GM19455 (cell line): Measurements from ENCODE around the gene GMDS.

ENCODE experiments used
- ATAC-seq: cut with Tn5 transposase; IDR thresholded peaks from one replicate; pipeline ENCODE4 v1.9.1; 2021; ENCODE audit not compliant: unreplicated experiment

Gene GMDS

GRCh38 chr6:2044192-2044591 is 201.2 kb downstream of the GMDS start:
- ATAC-seq, result no peak

GRCh38 chr6:2042956-2043648 is 202.3 kb downstream of the GMDS start:
- no peak for ATAC-seq

GRCh38 chr6:2038092-2038491 is 207.3 kb downstream of the GMDS start:
- ATAC-seq, result no peak

GRCh38 chr6:2037237-2037926 is 208.0 kb downstream of the GMDS start:
- no peak for ATAC-seq

DNA sequence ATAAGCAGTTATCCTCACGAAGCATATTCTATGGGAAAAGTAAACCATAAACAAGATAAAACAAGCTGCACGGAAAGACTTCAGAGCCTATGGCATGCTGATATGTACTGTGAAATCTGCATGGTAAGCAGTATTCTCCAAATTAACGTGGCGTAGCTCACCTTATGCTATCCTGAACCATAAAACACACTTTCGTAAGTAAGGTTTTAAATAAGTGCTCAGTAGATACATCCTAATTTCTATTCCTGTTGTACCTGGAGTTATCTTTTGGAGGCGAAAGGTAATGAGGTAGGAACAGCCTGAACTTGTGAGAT is 208.7 kb downstream of the GMDS start:
- ATAC-seq, result no peak

GRCh38 chr6:2035826-2036709 is 209.3 kb downstream of the GMDS start:
- ATAC-seq, result no peak

DNA sequence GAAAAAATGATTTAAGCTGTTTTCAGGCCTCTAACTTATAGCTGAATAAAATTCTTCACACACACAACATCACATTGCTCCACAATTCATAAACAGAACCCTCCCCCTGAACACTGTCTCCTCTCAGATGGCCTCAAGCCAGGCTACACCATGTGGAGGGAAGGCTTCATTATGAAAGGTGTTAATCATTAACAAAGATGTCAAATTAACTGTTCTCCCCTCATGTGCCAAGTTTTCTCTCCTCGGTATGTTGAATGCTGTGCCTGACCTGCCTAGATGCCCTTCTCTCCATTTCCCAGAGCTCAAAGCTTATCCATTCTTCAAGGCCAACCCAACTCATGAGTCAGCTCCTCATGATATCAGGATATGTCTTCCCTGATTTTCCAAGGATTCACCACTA is 210.4 kb downstream of the GMDS start:
- no peak for ATAC-seq

GRCh38 chr6:2034256-2034655 is 211.1 kb downstream of the GMDS start:
- ATAC-seq, result no peak

DNA sequence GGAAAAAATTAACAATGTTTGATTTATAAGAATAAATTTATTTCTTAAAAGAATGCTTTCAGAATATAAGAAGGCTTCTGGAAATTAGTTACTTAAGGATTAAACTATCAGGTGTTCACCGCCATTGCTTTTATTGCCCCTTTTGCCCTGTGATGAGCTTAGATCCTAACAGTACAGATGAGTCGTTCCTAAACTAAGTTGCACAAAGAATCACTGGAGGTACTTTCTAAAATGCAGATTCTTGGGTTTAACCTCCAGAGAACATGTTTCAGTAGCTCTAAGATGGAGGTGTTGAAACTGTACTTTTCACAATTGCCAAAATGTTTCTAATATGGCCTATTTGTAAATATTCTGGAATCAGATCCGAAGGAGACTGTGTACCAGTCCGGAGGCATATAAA is 211.9 kb downstream of the GMDS start:
- no peak for ATAC-seq

GRCh38 chr6:2030682-2031244 is 214.6 kb downstream of the GMDS start:
- no peak for ATAC-seq

DNA sequence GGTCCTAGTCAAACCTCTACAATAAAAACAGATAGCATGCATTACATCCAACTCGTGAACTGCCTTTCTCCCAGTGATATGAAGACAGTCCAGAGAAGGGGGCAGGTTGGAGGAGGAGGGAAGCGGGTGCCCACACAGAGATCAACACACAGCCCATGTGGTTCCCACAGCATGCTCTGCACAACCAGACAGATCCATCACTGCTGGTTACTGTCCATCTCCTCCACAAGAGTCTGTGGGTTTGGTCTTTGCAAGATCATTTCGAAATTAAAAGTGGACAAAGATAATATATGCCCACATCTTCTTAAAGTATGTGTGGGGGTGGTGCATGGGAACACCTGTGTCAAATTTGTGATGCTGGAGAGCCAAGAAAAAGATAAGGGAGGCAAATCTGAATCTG is 215.5 kb downstream of the GMDS start:
- ATAC-seq, result no peak

DNA sequence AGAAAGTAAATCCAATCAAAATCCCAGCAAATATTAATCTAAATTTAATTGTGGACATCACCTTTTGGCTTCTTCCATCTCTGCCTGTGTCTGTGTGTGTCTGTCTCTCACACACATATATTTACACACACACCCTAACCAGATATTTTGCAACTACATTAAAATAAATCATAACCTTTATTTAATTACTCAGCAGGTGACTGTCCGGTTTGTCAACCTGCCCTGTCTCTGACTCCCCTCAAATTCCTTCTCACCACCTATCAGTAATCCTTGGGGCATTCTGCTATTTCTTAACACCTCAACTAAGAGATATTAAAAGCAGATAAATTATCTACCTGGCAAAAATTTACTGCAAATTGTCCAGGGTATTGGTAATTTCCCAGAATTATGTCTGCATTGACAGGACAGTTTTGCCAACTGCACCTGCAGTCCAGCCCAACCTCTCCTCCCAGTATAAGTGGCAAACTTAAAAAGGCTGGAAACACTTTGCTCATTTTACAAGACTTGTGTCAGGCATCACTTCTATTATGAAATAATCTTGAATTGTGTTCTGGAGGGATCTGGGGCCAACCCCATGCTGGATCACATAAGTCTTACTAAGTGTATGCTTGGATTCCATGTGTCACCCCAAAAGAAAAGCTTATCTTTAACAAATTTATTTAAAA is 216.1 kb downstream of the GMDS start:
- no peak for ATAC-seq

DNA sequence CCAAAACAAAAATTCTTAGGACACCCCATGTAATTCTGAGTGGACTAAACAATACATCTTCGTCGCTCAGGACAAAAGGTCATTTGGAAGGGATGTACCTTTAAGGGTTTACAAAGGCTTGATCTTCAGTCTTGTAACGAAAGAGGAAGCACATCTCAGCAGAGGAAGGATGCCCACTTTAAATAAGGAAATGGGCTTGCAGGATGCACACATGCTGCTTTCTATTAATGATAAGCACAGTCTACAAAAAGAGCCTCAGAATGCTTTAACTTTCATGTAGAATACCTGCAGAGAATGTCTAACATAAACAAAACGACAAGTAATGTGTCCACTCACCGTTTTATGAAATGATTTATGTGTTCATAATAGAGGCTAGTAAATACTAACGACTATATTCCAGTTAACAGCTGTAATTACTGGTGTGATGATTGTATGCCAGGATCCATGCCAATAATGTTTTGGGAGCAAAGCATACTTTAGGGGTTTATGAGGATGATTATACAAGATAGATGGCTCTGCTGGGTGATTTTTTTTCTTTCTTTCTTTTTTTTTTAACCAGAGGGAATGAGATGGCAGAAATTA is 216.9 kb downstream of the GMDS start:
- ATAC-seq, result no peak

DNA sequence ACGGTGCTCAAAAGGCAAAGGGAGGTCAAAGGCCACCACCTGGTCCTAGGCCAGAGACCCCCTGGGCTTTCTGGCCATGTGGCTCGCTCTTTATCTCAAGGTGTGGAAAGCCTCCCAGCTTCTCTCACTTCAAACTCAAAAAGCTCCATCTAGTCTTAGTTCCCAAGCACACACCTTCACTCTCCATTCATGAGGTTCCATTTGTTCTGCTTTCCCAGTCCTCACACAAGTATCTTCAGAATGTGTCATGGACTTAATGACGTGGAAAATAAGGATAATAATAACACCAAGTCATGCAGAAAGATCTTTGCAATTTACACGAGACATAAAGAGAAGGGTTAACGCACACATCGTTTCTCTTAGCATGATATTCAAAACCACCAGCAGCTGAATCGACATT is 219.3 kb downstream of the GMDS start:
- ATAC-seq, result no peak

GRCh38 chr6:2021713-2022125 is 223.7 kb downstream of the GMDS start:
- ATAC-seq, result no peak

DNA sequence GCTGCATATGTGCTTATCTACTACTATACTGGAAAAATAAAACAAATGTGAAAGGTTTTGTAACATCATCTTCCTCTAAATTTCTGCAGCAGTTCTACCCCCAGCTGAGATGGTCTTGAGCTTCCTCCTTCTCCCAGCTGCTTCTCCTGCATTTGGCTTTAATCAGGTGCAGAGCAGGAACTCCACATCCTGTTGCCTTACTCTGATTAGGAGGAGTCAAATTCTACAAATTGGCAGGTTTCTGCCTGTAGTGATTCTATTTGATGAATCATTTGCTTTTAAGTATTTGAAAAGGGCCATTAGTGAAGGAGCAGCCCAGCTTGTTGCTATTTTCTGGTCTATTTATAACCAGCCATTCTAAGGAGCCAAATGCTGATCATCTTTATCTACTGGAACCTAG is 224.5 kb downstream of the GMDS start:
- no peak for ATAC-seq

- no peak for ATAC-seq
Measured at GRCh38 chr6:2019051-2019450, 226.4 kb downstream of the GMDS start.

DNA sequence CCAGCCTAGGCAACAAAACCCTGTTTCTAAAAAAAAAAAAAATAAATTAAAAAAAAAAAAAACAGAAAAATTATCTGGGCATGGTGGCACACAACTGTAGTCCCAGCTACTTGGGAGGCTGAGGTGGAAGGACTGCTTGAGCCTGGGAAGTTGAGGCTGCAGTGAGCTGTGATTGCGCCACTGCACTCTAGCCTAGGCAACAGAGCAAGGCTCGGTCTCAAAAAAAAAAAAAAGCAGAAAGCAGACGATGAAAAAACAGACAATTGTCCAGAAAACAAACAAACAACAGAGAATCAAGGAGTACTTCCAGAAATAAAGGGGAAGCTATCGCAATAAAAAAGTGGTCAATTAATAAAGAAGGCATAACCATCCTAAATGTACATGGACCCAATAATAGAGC is 229.4 kb downstream of the GMDS start:
- ATAC-seq, result no peak

- ATAC-seq, result no peak
Measured at GRCh38 chr6:2008383-2008976, 236.9 kb downstream of the GMDS start.

DNA sequence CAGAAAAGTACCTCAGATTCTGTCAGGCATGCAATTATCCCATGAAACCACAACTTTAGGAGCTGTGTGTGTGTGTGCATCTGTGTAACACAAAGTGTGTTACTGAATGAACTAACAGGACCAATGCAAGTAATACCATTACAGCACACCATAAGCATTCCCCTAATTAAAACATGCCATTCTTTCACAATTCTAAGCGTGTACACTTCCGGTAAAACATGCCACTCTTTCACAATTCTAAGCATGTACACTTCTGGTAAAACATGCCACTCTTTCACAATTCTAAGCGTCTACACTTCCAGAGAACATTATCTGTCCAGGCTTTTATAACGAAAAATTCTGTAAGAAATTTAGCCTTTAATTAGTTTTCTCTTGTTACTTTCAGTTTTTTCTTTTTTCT is 238.2 kb downstream of the GMDS start:
- no peak for ATAC-seq
